NCI-H2227 treated with DMSO at 0.1 percent for 48 hours (cell line): ENCODE measurements around the gene SEZ6L.

Experiments
- DNase-seq: peaks from one replicate; lab custom pipeline; 2025; lab: John Stamatoyannopoulos, UW

SEZ6L gene

DNA sequence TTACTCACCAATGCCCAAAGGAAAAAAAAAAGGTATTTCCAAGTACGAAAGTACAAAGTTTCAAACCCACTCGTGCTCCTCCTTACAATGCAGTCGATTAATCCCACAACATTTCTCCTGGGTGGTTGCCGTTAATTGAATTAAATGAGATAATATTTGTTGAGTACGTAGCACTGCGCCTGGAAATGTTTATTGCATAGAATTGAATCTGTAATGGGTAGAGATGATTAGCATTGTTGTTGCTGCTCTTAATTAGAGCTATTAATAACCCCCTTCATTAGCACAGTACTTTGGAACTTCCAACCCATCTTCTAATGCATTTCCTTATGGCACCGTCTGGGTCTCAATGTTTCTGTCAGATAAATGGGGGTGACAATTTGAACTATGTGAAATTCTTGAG is 77.3 kb downstream of the SEZ6L start:
- DNase-seq = no peak

DNA sequence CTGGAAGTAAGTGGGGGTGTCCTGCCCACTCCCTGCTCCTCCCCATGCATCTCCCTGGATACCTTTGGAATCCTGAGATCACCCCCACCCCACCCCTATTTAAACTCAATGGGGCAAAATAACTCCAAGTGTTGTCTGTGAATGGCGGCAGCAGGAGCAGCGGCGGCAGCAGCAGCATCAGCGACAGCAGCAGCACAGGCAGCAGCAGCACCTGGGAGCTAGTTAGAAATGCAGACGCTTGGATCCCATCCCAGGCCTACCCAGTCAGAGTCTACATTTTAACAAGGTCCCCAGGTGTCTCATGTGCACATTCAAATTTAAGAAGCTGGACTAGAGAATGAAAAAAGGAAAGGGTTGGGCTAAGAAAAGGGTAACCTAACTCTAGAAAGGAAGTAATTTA is 82.6 kb downstream of the SEZ6L start:
- DNase-seq = no peak

DNA sequence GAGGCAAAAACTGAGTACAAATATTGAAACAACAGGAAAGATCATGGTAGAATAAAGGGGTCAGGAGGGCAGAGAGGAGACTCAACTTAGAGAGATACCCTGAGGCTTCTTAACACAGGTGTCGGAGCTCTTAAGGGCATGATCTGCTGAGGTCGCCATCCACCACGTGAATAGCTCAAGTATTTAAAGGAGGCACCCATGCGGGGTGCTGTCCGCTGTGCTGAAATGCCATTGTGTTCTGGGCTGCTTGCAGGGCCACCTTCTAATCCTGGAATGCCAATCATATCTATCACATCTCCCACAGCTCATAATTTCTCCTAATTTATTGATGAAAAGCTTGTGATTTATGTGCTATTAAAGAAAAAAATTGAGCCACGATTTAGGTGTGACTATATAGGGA is 90.2 kb downstream of the SEZ6L start:
- no peak for DNase-seq

DNA sequence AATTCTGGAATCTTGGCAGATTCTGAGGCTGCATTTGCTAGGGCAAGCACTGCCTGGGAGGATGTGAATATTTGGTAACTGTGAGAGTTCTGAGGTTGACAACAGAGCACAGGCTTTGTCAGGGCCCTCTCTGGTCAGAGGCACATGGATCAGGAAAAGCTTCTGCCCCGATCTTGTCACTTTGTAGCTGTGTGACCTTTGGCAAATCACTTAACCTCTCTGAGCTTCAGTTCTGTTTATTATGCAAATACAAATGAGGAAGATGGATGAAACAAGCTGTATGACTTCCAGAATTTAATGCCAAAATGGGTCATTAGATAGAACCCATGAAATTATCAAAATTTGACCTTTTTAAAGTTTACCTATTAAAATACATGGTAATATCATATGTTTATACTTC is 94.9 kb downstream of the SEZ6L start:
- no peak for DNase-seq

DNA sequence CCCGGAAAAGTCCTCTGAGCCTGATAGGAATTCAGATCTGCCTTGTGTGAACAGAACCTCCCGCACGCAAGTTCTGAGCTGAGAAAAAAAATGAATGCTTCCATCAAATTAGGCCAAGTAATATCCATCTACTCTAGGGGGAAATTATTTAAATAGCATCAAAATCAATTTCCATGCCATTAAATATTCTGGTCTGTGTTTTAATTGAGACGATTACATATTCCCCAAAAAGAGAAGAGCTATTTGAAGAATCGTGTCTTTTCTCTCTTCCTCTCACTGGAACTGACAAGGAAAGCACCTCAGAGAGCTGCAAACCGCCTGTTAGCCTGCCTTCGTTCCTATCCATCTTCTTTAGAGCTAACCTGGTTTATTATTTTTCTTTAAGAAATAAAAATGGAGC is 96.0 kb downstream of the SEZ6L start:
- no peak for DNase-seq

DNA sequence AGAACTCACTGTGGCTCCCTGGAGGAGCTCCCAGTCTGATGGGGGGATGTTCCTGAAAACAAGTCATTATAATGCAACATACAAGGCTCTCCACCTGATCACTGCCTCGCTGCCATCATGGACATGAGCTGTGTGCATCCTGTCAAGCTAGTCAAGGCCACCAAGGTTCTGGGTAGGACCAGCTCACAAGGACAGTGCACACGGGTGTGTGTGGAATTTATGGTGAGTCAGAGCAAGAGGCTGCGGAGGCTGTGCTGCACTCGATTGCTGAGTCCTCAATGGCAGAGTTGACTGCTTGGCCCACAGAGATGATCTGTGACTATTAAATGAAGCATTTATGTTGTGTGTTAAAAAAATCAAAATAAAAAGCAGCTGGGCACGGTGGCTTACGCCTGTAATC is 96.6 kb downstream of the SEZ6L start:
- no peak for DNase-seq

DNA sequence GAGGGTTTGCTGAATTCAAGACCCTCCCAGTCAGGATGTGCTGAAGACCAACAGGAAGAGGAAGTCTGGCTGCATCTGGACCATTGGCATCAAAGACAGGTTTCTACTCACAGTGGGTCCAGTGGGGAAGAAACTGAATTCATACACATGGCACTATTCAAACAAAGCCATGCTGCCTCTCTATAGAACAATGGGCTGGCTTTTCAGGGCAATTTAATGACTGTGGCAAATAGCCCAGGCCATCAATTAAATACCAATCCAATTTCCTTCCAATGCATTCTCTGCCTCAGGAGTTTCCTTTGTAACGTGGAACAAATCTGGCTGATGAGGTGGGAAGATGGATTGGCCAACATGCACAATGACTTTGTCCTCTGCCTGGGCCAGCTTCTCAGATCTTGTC is 98.6 kb downstream of the SEZ6L start:
- no peak for DNase-seq

DNA sequence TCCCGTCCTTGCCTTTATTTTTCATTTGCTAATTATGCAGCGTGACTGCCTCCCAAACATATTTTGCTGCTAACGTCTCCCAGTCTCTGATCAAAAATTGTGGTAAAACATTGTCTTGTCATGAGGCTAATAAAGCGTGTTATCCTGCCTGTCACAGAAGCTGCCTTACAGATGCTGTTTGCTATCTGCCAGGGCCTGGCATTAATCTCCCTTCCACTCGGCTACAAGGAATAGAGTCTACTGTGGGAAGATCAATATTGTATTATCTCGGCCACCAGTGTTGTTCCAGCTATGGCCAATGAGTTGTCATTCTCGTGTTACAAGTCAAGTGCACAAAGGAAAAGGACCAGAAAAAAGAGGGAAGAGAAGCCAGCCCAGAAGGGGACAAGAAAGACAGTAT is 100.3 kb downstream of the SEZ6L start:
- DNase-seq = no peak

DNA sequence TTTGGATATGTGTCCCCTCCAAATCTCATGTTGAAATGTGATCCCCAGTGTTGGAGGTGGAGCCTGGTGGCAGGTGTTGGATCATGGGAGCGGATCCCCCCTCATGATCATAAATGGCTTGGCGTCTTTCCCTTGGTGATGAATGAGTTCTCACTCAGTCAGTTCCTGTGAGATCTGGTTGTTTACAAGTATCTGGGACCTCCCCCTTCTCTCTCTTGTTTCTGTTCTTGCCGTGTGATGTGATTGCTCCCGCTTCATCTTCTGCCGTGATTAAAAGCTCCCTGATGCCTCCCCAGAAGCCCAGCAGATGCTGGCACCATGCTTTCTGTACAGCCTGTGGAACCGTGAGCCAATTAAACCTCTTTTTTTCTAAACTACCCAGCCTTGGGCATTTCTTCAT is 102.2 kb downstream of the SEZ6L start:
- DNase-seq = no peak

DNA sequence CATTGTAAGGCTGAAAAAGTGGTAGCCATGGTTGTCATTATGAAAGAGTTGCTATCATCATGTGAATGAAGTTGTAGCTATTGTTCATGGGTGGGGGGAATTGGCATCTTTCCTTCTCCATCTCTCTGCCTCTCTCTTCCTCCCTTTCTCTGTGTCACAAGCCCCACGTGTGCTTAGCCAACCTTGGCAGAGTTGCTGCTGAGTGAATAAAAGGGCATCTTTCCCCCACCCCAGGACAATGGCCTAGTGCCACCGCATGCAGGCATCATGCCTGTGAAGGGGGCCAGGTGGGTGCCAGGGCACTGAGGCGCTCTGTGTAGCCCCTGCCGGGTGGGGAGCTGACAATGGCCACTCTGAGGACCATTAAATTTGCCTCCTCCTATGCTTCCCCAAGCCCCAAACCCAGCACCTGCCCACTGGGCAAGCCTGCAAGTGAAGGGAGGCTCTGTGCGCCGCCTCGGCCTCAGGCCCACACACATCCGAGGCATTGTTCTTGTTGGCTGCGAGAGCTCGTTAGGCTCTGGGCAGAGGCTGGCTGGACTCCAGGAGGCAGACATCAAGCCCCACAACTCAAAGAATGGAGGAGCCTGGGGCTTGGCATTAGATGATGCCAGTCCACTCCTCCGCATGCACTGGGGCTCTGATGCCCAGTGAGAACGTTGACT is 103.9 kb downstream of the SEZ6L start:
- no peak for DNase-seq

DNA sequence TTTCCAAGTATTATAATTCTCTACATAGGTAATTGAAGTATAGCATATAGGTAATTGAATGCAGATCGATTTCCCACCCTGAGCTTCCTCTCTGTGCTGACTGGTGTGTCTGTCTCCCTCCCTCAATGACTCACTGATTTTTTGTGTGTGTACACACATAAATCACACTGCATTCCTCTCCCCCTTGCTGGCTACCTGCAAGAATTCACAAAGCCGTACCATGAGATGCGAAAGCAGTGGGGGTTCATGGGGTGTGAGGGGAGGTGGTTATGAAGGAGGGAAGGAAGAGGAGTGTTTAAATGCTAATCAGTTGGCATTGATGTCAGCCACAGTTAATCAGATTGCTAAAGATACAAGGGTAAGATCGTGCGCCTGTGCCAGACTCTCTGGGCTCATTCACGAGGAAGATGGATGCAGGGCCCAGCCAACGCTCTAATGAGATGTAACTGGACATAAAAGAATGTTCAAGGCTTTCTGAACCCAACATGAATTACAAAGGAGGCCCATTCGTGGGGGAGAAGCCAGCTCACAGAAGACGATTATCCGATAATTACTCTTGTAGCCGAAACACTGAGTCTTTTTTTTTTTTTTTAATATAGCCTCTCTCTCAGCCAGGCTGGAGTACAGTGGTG is 107.4 kb downstream of the SEZ6L start:
- peak; percentile 63 for DNase-seq

DNA sequence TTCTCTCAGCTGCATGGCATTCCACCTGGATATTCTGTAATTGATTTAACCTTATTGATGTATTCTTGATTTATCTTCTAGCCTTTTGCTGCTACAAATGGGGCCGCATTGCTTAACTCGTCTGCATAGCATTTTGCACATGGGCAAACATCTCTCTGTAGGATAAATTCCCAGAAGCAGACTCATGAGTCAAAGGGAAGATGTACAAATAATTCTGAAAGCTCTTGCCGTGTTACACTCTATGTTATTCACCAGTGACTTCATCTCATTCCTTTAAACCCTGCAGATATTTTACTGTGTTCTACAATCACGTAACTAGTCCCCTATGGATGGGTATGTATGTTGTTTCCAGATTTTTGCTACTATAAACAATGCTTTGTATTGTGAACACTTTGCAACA is 112.7 kb downstream of the SEZ6L start:
- no peak for DNase-seq

DNA sequence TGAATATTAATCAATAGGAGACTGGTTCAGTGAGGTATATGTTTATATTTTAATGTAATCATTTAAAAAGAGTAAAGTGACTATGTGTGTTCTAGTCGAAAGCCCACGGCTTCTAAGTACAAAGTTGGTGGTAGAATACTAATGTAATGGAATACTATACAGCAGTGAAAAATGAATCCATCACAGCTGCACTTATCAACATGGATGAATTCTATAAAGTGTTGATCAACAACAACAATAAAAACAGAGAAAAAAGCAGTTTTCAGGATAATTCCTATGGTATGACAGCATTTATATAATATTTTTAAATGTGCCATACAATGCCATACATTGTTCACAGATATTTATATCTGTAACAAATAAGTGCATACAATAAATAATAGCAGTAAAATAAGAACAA is 114.1 kb downstream of the SEZ6L start:
- DNase-seq = no peak

DNA sequence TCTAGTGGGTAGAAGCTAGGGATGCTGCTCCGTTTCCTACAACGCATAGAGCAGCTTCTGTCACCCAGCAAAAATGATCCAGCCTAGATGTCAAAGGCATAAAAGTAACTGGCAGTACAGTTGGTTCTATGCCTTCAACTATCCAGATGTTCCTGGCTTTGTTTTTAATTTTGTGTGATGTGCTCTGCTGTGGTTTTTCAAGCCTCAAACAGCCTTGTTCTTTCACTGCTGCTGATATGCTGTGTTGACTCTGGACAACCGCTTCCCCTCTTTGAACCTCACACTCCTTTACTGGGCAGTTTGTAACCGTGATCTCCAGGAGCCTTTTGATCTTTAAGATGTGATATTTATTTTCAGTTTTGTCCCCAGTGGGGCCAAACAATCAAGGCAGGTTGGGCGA is 116.4 kb downstream of the SEZ6L start:
- no peak for DNase-seq

DNA sequence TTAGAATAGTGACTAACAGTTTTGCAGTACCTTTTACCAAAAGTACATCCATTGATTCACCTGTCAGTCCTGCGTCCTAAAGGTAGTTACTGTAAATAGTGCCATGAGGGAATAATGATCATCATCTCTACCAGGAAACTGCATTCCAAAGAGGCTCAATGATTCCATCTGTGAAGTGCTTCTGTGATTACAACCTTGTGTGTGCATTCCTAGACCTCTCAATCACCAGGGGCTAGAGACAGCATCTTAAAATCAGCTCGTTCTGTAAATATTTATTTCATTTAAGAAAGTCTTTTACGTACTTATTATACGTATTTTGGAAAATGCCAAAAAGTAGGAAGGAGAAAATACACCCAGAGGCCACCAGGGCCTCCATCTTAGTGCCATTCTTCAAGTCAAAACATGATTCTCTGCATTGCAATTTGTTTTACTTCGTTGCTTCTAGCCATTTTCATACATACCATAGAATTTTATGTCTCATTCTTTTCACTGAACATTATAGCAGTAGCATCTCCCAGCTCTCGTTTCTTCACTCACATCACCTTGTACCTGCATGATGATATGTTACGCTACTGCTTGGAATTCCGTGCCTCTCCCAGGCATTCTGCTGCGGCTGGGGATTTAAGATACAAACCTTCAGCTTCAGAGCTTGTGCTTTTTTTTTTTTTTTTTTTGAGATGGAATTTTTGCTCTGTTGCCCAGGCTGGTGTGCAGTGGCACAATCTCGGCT is 117.0 kb downstream of the SEZ6L start:
- no peak for DNase-seq

DNA sequence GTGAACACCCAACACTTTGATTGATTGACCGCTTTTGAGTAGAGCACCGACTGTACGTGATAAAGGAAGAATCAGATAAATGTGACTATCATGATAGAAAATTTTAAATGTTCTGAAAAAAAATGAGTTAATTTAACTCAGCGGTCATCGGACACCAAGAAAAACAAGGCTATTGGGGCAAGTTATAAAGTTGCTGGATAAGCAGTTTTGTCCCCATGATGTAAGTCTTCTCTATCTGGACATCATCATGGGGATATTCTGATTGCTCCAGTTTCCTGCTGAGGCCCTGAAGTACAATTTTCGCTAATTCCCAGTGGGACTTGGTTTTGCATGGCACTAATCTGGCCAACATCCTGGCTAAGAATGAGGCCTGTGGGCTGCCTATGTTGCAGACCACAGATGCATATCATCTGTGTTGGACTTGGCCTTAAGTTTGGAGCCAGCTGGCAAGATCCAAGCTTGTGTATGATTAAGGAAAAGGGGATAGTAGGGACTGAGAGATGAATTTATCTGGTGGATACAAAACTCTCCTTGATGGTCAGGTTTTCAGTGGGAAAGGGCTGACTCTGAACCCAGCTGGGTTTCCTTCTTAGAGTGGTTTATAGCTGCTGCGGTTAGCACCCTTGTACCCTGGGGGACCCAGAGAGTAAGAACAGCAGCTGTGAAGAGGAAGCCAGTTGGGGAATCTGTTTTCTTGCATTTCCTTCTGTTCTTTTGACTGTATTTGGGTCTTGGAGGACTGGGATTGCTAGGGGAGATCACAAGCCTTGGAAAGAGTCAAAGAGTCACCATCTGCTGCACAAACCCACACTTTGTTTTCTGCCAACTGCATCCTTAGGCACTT is 118.3 kb downstream of the SEZ6L start:
- DNase-seq = no peak

DNA sequence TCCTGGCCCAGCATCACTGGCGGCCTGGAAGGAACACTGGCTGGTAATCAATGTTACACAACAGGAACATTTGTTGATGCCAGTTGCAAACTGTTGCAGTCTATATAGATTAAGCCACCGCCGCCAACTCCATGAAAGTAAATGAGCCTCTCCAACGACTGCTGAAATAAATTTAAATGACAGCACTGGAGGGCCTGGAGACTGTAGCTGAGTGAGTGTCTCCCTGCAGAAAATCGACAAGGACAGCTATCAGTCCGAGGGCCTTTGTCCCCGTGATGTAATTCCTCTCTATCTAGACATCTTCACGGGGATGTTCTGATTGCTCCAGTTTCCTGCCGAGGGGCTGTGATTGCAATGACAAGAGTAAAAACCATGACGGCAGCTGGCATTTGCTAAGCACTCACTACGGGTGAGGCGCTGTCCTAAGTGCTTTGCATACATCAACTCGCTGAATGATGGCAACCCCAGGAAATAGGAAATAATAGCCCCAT is 120.4 kb downstream of the SEZ6L start:
- no peak for DNase-seq

DNA sequence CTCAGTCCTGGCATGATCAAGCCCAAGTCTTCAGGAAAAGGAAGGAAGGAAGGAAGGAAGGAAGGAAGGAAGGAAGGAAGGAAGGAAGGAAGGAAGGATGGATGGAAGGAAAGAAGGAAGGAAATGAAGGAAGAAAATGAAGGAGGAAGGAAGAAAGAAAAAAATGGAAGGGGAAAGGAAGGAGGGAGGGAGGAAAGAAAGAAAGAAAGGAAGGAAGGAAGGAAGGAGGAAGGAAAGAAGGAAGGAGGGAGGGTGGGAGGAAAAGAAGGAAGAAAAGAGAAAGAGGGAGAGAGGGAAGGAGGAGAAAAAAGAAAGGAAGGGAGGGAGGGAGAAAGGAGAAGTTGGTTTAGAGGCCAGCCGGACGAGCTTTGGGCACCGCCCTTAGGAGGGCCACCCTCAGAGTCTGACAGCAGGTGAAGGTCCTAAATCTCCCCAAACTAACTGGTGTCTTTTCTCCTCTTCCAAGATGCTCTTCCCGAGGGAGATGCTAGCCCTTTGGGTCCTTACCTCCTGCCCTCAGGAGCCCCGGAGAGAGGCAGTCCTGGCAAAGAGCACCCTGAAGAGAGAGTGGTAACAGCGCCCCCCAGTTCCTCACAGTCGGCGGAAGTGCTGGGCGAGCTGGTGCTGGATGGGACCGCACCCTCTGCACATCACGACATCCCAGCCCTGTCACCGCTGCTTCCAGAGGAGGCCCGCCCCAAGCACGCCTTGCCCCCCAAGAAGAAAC is 122.8 kb downstream of the SEZ6L start:
- DNase-seq = no peak

DNA sequence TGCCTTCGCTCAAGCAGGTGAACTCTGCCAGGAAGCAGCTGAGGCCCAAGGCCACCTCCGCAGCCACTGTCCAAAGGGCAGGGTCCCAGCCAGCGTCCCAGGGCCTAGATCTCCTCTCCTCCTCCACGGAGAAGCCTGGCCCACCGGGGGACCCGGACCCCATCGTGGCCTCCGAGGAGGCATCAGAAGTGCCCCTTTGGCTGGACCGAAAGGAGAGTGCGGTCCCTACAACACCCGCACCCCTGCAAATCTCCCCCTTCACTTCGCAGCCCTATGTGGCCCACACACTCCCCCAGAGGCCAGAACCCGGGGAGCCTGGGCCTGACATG is 123.4 kb downstream of the SEZ6L start:
- no peak for DNase-seq

DNA sequence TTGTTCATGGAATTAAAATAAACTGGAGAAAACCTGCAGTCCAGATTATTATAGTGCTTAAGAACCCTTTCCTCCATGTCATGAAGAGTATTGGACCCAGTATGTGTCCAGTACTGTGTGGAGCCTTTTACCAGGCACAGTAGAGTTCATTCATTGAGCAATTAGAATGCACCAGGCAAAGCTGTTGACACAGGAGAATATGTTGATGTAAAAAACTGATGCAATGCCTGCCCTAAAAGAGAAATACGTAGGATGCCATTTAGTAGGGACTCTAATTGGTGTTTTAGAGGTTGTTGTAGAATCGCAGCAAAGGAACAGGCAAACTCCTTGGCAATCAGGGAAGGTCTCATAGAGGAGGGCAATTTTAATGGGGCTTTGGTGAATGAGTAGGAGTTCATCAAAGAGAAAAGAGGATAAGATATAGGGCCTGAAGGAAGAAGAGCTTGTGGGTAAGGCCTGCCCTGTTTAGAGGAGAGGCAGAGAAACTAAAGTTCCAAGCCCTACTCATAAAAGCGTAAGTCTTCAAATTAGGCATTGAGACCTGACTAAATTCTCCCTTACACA is 126.4 kb downstream of the SEZ6L start:
- DNase-seq = no peak

DNA sequence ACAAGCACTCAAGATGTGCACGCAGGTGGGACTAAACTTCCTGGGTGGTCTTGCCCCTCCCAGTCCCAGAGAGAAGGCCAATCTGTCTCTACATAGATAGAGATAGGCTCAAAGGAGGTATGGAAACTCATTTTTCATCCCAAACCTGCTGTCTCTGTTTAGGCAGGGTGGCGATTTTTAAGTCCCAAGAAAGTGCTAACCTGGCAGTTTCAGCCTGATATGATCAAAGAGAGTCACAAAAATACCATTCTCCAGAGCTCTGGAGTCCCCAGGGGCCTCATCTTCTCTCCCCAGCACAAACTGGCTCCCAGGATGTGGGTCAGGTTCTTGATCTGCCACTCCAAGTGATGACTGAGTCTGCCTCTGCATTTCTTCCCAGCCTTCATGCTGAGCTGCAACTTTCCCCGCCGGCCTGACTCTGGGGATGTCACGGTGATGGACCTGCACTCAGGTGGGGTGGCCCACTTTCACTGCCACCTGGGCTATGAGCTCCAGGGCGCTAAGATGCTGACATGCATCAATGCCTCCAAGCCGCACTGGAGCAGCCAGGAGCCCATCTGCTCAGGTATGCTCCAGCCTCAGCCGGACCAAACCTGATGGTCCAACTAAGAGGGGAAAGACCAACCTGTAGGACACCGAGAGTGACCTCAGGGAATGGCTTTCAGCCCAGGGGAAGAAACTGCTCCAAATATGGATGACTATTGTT is 129.5 kb downstream of the SEZ6L start:
- no peak for DNase-seq
